Fibroblast of pulmonary artery (primary cell): Measurements from ENCODE around the gene GABRR1.

ENCODE experiments used
- DNase-seq: peaks from one replicate; pipeline ENCODE4 v3.0.0-alpha.2; 2010; ENCODE audit warnings: low read depth
- H3K4me3 ChIP-seq: replicated peaks from 2 replicates; pipeline ENCODE4 v1.5.1; 2011; ENCODE audit warnings: low read depth, mild to moderate bottlenecking, control low read depth, low read length, moderate library complexity
- CTCF ChIP-seq: IDR thresholded peaks from 2 replicates; pipeline ENCODE4 v1.5.1; 2011; ENCODE audit warnings: mild to moderate bottlenecking, control low read depth, low read length, inconsistent platforms; ENCODE audit errors: missing control alignments

The GABRR1 gene

GRCh38 chr6:89148016-89148750 is 69.0 kb downstream of the GABRR1 start:
- TF ChIP-seq CTCF, result no peak
- no peak overlapping the region for H3K4me3 ChIP-seq
- DNase-seq, result no peak

- TF ChIP-seq CTCF, result no peak
- H3K4me3 ChIP-seq, result peak overlapping the region; percentile 58
- DNase-seq, result peak; percentile 48
Measured at GRCh38 chr6:89146718-89147700, 70.1 kb downstream of the GABRR1 start.

- peak; percentile 23 for DNase-seq
Measured at GRCh38 chr6:89145956-89146717, 71.0 kb downstream of the GABRR1 start, which contains the start of gene PM20D2. Gene PM20D2 (plus strand): TSS chr6:89146055. CDS start chr6:89146145, 90 bp downstream.

GRCh38 chr6:89145091-89145955 is 71.8 kb downstream of the GABRR1 start:
- no peak for TF ChIP-seq CTCF
- peak overlapping the region; percentile 58 for H3K4me3 ChIP-seq
- DNase-seq, result peak; percentile 22

More at GRCh38 chr6:89145956-89146717, 71.0 kb downstream of the GABRR1 start, which contains the start of gene PM20D2:
- no peak for TF ChIP-seq CTCF
- H3K4me3 ChIP-seq, result peak within 1 kb of the TSS; percentile 58

- no peak for DNase-seq
- H3K4me3 ChIP-seq, result no peak overlapping the region
- no peak for TF ChIP-seq CTCF
Measured at GRCh38 chr6:89144354-89144906, 72.7 kb downstream of the GABRR1 start.
